Smooth muscle cell (in vitro differentiated cells): ENCODE results near the gene HOXA3. TPM values are rescaled to one million over a fixed set of nuclear protein-coding genes. Genes with fewer than 3 reads are reported as not detected.
A peak's percentile ranks its signal among the peaks of the same experiment; 100 is the strongest.

Source experiments
- DNase-seq: peaks from one replicate; lab custom pipeline; 2025; ENCODE audit not compliant: unreplicated experiment; lab: John Stamatoyannopoulos, UW
- H2AFZ ChIP-seq: fragments of 200-600 bp; sonication (generic); 2 replicates; pipeline ENCODE4 v1.6.0; 2016; ENCODE audit warnings: antibody characterized with exemption, low read depth, mild to moderate bottlenecking
- H3F3A ChIP-seq: fragments of 200-600 bp; sonication (generic); 2 replicates; pipeline ENCODE4 v1.6.0; 2017; ENCODE audit warnings: antibody characterized with exemption, low read depth
- H3K27ac ChIP-seq: fragments of 200-600 bp; sonication (generic); 2 replicates; pipeline ENCODE4 v1.5.1; 2016; ENCODE audit warnings: low read depth, mild to moderate bottlenecking
- H3K27me3 ChIP-seq: fragments of 200-600 bp; sonication (generic); 2 replicates; pipeline ENCODE4 v1.6.1; 2016; ENCODE audit warnings: low read depth, mild to moderate bottlenecking
- H3K36me3 ChIP-seq: fragments of 200-600 bp; sonication (generic); 2 replicates; pipeline ENCODE4 v1.5.1; 2016; ENCODE audit warnings: low read depth
- H3K4me1 ChIP-seq: fragments of 200-600 bp; sonication (generic); 2 replicates; pipeline ENCODE4 v1.5.1; 2016; ENCODE audit warnings: low read depth
- H3K4me2 ChIP-seq: fragments of 200-600 bp; sonication (generic); 2 replicates; pipeline ENCODE4 v1.6.0; 2016; ENCODE audit warnings: mild to moderate bottlenecking
- H3K4me3 ChIP-seq: fragments of 200-600 bp; sonication (generic); 2 replicates; pipeline ENCODE4 v1.5.1; 2016; ENCODE audit warnings: mild to moderate bottlenecking
- H3K79me2 ChIP-seq: fragments of 200-600 bp; sonication (generic); 2 replicates; pipeline ENCODE4 v1.6.0; 2016; ENCODE audit warnings: low read depth, mild to moderate bottlenecking
- H3K9ac ChIP-seq: fragments of 200-600 bp; sonication (generic); 2 replicates; pipeline ENCODE4 v1.6.0; 2016; ENCODE audit warnings: low read depth
- H3K9me3 ChIP-seq: fragments of 200-600 bp; sonication (generic); replicated peaks from 2 replicates; pipeline ENCODE4 v1.5.1; 2016; ENCODE audit warnings: low read depth
- H4K20me1 ChIP-seq: fragments of 200-600 bp; sonication (generic); 2 replicates; pipeline ENCODE4 v1.6.0; 2016; ENCODE audit warnings: low read depth
- CTCF ChIP-seq: fragments of 200-600 bp; sonication (generic); IDR thresholded peaks from 2 replicates; pipeline ENCODE4 v1.5.1; 2017; ENCODE audit warnings: borderline replicate concordance, mild to moderate bottlenecking, antibody characterized with exemption; ENCODE audit not compliant: insufficient read depth, poor library complexity, severe bottlenecking
- WGBS: methylation state at CpG from one replicate; pipeline ENCODE4 v1.1.7; 2016; ENCODE audit warnings: low lambda C conversion rate; 5-methylcytosine and 5-hydroxymethylcytosine counted together
- polyA plus RNA-seq: library from polyadenylated mRNA; unstranded; fragments of >200 nt; fragmentation: Nextera tagmentation; extraction: Ambion mirVana; gene quantifications from 2 replicates; pipeline ENCODE4 v1.2.1, GENCODE V29; 2016
- total RNA-seq: library from RNA; depleted of rRNA; stranded (reverse); fragments of >200 nt; gene quantifications from 2 replicates; pipeline ENCODE4 v1.2.3, GENCODE V29; 2014

HOXA3 gene
- total and polyA plus RNA-seq, 2 experiments from 2014 or later, result 0.13 to 0.31 TPM

GRCh38 chr7:27182285-27182841 is 30.0 kb upstream of the HOXA3 start:
- Histone ChIP-seq H3K4me3 (peak overlapping the region; percentile 60), H3K9ac (no peak overlapping the region), H3K27ac (peak overlapping the region; percentile 95), H3K79me2 (peaks cover 80% of the 10 kb centered on the region), H3K36me3 (no peaks in the 10 kb centered on the region), H3K9me3 (no peaks in the 10 kb centered on the region), H3K4me2 (peak overlapping the region; percentile 89), H3K4me1 (peaks cover 12% of the 10 kb centered on the region), H3K27me3 (no peaks in the 10 kb centered on the region), H4K20me1 (peaks cover 11% of the 10 kb centered on the region), H2AFZ (no peak overlapping the region), H3F3A (peaks cover 5% of the 10 kb centered on the region)
- no peak for DNase-seq
- TF ChIP-seq CTCF, result no peak
- WGBS, result 31% methylated on average over 4 of the region's 4 CpGs

DNA sequence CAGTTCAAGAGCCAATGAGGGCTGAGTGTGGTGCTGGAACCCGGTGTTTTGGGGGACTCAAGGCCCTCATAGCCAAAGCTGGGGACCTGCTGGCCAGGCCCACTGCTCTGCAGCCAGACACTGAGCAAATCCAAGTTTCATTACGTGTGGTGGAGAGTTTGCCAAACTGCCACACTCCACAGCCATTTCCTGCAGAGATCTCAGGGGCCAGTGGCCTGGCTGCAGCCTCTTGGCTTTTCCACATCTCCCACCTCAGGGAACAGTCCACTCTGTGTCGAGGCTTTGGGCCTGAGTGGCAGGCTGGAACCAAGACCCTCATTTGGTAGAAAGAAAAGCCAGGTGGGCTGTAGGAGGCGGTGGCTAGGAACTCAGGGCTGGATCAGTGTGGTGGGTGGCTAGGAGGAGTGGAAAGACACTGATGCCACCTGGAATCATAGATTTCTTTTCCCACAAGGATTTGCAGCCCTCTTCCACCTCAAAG is 29.5 kb upstream of the HOXA3 start:
- DNase-seq, result no peak
- Histone ChIP-seq H3K27me3 (no peaks in the 10 kb centered on the region), H3K9me3 (no peaks in the 10 kb centered on the region), H3K9ac (no peak overlapping the region), H3K4me1 (peaks cover 8% of the 10 kb centered on the region), H4K20me1 (peaks cover 11% of the 10 kb centered on the region), H3K4me2 (peak overlapping the region; percentile 89), H3F3A (no peaks in the 10 kb centered on the region), H3K79me2 (peaks cover 80% of the 10 kb centered on the region), H2AFZ (no peak overlapping the region), H3K27ac (peak overlapping the region; percentile 95), H3K4me3 (peak overlapping the region; percentile 60), H3K36me3 (no peaks in the 10 kb centered on the region)
- TF ChIP-seq CTCF, result no peak
- WGBS, result 49% methylated on average over 4 of the region's 4 CpGs

DNA sequence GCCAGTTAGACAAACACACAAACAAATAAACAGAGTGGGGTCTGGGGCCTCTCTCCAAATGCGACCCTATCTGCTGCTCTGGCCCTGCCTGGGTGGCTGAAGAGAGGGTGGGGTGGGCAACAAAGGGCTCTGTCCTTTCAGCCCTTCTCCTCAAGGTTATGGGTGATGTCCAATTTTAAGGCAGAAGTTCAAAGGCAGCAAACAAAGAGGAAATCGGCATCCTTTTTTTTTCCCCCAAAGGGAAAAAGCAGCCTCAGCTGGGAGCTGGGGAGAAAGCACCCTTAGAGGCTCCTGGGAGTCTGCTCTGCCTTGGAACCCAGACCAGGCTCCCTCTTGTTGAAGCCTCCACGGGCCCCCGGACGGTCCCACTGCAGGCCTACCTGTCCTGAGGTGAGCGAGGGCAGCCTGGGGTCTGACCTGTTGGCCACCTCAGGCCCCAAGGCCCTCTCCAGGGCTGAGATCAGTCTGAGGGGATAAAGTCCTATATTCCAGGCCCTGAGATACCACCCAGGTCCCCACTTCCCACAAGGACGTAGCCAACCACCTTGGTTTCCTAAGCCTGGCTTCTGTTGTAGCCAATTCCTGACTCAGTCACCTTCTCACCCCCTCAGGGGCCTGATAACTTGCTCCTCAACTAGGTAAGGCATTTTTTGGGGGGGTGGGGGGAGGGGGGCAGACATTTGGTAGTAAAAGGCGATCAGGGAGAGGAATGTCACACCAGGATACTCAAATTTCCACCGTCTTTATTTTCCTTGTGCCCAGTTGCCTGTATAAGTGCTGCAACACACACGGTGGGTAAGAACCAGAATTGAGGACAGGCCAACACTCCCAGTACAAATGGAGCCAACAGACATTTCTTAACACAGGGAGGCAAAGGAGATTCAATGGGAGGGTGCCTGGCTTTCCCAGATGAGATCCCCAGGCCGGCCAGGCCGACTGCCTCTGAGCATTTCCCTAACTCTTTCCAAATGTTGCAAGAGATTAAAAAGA is 28.3 kb upstream of the HOXA3 start:
- Histone ChIP-seq H2AFZ (peak overlapping the region; percentile 74), H3K9ac (peak overlapping the region; percentile 75), H3K4me3 (peak overlapping the region; percentile 67), H4K20me1 (peaks cover 19% of the 10 kb centered on the region), H3K36me3 (no peaks in the 10 kb centered on the region), H3K27ac (peak overlapping the region; percentile 95), H3K27me3 (no peaks in the 10 kb centered on the region), H3K79me2 (peaks cover 80% of the 10 kb centered on the region), H3K9me3 (no peaks in the 10 kb centered on the region), H3K4me1 (peaks cover 7% of the 10 kb centered on the region), H3F3A (no peaks in the 10 kb centered on the region), H3K4me2 (peak overlapping the region; percentile 89)
- TF ChIP-seq CTCF, result no peak
- no peak for DNase-seq
- 41% methylated on average over 12 of the region's 12 CpGs for WGBS
